Suprapubic skin (tissue), 4 donors: Measurements from ENCODE around the gene PPP1CC. TPM values are rescaled to one million over a fixed set of nuclear protein-coding genes. Genes with fewer than 3 reads are reported as not detected.

Source experiments
- DNase-seq, 2 donors: peaks; one replicate each; pipeline ENCODE4 v3.0.0-alpha.2; 2019; ENCODE audit warnings: low spot score in 2 of 2
- H3K27ac ChIP-seq: fragments of 200-600 bp; sonication (generic); one replicate; pipeline ENCODE4 v1.5.1; 2019
- H3K27me3 ChIP-seq: fragments of 200-600 bp; sonication (generic); one replicate; pipeline ENCODE4 v1.5.1; 2019
- H3K36me3 ChIP-seq: fragments of 200-600 bp; sonication (generic); one replicate; pipeline ENCODE4 v1.5.1; 2019
- H3K4me1 ChIP-seq: fragments of 200-600 bp; sonication (generic); one replicate; pipeline ENCODE4 v1.5.1; 2019
- H3K4me3 ChIP-seq: fragments of 200-600 bp; sonication (generic); one replicate; pipeline ENCODE4 v1.5.1; 2019; ENCODE audit warnings: mild to moderate bottlenecking
- H3K9me3 ChIP-seq: fragments of 200-600 bp; sonication (generic); one replicate; pipeline ENCODE4 v1.5.1; 2019
- CTCF ChIP-seq, 2 donors: fragments of 200-600 bp in 1 of 2; fragments of 450-650 bp in 1 of 2; sonication (generic) in 1 of 2; IDR thresholded peaks; one replicate each; pipeline ENCODE4 v1.5.1; 2016 to 2019; ENCODE audit warnings: antibody characterized with exemption in 2 of 2, mild to moderate bottlenecking in 1 of 2, moderate library complexity in 1 of 2
- EP300 ChIP-seq: sonication (generic); formaldehyde crosslinking; IDR thresholded peaks from one replicate; pipeline ENCODE4 v1.6.1; 2017; ENCODE audit warnings: antibody characterized with exemption
- POLR2A ChIP-seq, 2 donors: fragments of 450-650 bp; IDR thresholded peaks; one replicate each; pipeline ENCODE4 v1.6.1; 2017; ENCODE audit warnings: antibody characterized with exemption in 2 of 2, mild to moderate bottlenecking in 2 of 2, moderate library complexity in 2 of 2
- POLR2AphosphoS5 ChIP-seq, 3 donors: sonication (generic); formaldehyde crosslinking; IDR thresholded peaks; one replicate each; pipeline ENCODE4 v1.6.1; 2017; ENCODE audit warnings: antibody characterized with exemption in 3 of 3
- WGBS: methylation state at CpG from one replicate; pipeline ENCODE4 v1.1.5; 2018; 5-methylcytosine and 5-hydroxymethylcytosine counted together
- total RNA-seq, 4 donors: library from RNA; depleted of rRNA; stranded (reverse); fragments of >200 nt; gene quantifications; one replicate each; pipeline ENCODE4 v1.1.0, GENCODE V29; 2016

The PPP1CC gene
- total RNA-seq, 4 donors from 2014 or later, result 83.6 to 107 (median 100) TPM

GRCh38 chr12:110782922-110783321, 40.2 kb upstream of the PPP1CC start:
- WGBS, result 85% methylated on average over 8 of the region's 8 CpGs
- no peaks in the 10 kb centered on the region for H3K9me3 ChIP-seq
- H3K4me1 ChIP-seq, result no peaks in the 10 kb centered on the region
- no peak for TF ChIP-seq CTCF (IDR thresholded peaks at IDR 0.05)
- TF ChIP-seq POLR2A (IDR thresholded peaks at IDR 0.05), result no peak
- TF ChIP-seq POLR2AphosphoS5 (IDR thresholded peaks at IDR 0.05), result no peak
- TF ChIP-seq EP300, result no peak
- H3K27ac ChIP-seq, result no peak overlapping the region
- H3K36me3 ChIP-seq, result no peaks in the 10 kb centered on the region
- no peaks in the 10 kb centered on the region for H3K27me3 ChIP-seq
- H3K4me3 ChIP-seq, result no peak overlapping the region
- no peak for DNase-seq

DNA sequence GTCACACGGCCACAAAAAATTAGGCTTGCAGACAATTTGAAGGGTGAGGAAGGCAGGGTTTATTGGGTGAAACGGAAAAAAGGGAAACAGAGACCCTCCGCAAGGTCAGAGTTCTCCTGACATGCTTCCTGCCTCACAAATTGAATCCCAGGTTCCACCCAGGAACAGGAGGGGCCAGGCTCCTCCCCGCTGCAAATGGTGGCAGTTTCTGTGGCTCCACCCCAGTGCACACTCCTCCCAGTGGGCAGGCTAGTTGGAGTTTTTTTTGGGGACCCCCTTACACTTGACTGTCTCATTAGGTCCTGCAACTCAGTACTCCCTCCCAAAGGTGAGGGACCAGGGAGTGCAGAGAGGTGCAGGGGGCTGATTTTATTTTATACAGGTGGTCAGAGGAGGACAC, 39.4 kb upstream of the PPP1CC start:
- no peak for TF ChIP-seq POLR2A (IDR thresholded peaks at IDR 0.05)
- TF ChIP-seq CTCF (IDR thresholded peaks at IDR 0.05), result no peak
- TF ChIP-seq POLR2AphosphoS5 (IDR thresholded peaks at IDR 0.05), result no peak
- TF ChIP-seq EP300, result no peak
- no peaks in the 10 kb centered on the region for H3K4me1 ChIP-seq
- H3K9me3 ChIP-seq, result no peaks in the 10 kb centered on the region
- no peaks in the 10 kb centered on the region for H3K27me3 ChIP-seq
- H3K4me3 ChIP-seq, result no peak overlapping the region
- H3K27ac ChIP-seq, result no peak overlapping the region
- DNase-seq, result no peak
- H3K36me3 ChIP-seq, result no peaks in the 10 kb centered on the region
- 80% methylated on average over 4 of the region's 4 CpGs for WGBS

GRCh38 chr12:110780448-110780847, 37.8 kb upstream of the PPP1CC start:
- H3K27me3 ChIP-seq, result no peaks in the 10 kb centered on the region
- no peaks in the 10 kb centered on the region for H3K36me3 ChIP-seq
- no peak for TF ChIP-seq CTCF (IDR thresholded peaks at IDR 0.05)
- TF ChIP-seq POLR2A (IDR thresholded peaks at IDR 0.05), result no peak
- no peak for TF ChIP-seq POLR2AphosphoS5 (IDR thresholded peaks at IDR 0.05)
- no peak for TF ChIP-seq EP300
- H3K4me3 ChIP-seq, result no peak overlapping the region
- H3K27ac ChIP-seq, result no peak overlapping the region
- no peak for DNase-seq
- 66% methylated on average over 4 of the region's 4 CpGs for WGBS
- no peaks in the 10 kb centered on the region for H3K9me3 ChIP-seq
- no peaks in the 10 kb centered on the region for H3K4me1 ChIP-seq

- no peaks in the 10 kb centered on the region for H3K36me3 ChIP-seq
- no peak overlapping the region for H3K4me3 ChIP-seq
- TF ChIP-seq EP300, result no peak
- no peak for TF ChIP-seq POLR2AphosphoS5 (IDR thresholded peaks at IDR 0.05)
- TF ChIP-seq POLR2A (IDR thresholded peaks at IDR 0.05), result no peak
- no peak for TF ChIP-seq CTCF (IDR thresholded peaks at IDR 0.05)
- H3K4me1 ChIP-seq, result no peaks in the 10 kb centered on the region
- no peak for DNase-seq
- H3K27me3 ChIP-seq, result no peaks in the 10 kb centered on the region
- H3K27ac ChIP-seq, result no peak overlapping the region
- no peaks in the 10 kb centered on the region for H3K9me3 ChIP-seq
- 65% methylated on average over 7 of the region's 7 CpGs for WGBS
These were observed 36.3 kb upstream of the PPP1CC start for GRCh38 chr12:110778833-110779577.

GRCh38 chr12:110776410-110776809, 33.7 kb upstream of the PPP1CC start:
- no peak for DNase-seq
- H3K9me3 ChIP-seq, result no peaks in the 10 kb centered on the region
- 86% methylated on average over 4 of the region's 4 CpGs for WGBS
- no peaks in the 10 kb centered on the region for H3K4me1 ChIP-seq
- H3K36me3 ChIP-seq, result no peaks in the 10 kb centered on the region
- TF ChIP-seq CTCF (IDR thresholded peaks at IDR 0.05), result no peak
- no peak for TF ChIP-seq POLR2AphosphoS5 (IDR thresholded peaks at IDR 0.05)
- no peak for TF ChIP-seq EP300
- TF ChIP-seq POLR2A (IDR thresholded peaks at IDR 0.05), result no peak
- H3K27me3 ChIP-seq, result no peaks in the 10 kb centered on the region
- no peak overlapping the region for H3K27ac ChIP-seq
- H3K4me3 ChIP-seq, result no peak overlapping the region
